HL-60 (cell line): ENCODE data around the gene PACS1.

Experiments used
- POLR2AphosphoS5 ChIP-seq: IDR thresholded peaks from 2 replicates; pipeline ENCODE4 v1.6.1; 2012; ENCODE audit warnings: low read depth
- TF ChIP-seq, protein P1 (sequence below): IDR thresholded peaks from one replicate; pipeline ENCODE4 v1.5.1; 2011; ENCODE audit warnings: low read length, control low read depth, inconsistent platforms; ENCODE audit not compliant: insufficient read depth
- TF ChIP-seq, protein P2 (sequence below): IDR thresholded peaks from 2 replicates; pipeline ENCODE4 v1.6.1; 2012; ENCODE audit warnings: low read depth; ENCODE audit not compliant: insufficient replicate concordance

DNA sequence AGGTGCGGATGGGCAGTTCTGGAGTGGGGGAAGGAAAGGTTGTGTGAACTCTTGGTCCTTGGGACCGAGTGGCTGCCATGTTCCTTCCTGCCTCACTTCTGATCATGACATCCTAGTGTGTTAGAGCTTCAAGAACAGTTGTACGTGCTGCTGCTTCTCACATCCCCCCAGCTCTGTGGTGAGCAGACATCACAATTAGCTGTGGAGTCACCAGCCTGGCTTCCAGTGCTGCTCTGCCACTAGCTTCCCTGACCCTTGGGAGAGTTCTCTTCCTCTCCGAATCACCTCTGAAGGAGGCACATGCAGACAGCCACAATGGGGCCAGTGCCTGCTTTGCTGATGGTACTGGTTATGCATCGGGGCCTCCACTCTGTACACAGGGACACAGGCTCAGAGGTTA, 192.1 kb downstream of the PACS1 start:
- TF ChIP-seq, protein P1, sequence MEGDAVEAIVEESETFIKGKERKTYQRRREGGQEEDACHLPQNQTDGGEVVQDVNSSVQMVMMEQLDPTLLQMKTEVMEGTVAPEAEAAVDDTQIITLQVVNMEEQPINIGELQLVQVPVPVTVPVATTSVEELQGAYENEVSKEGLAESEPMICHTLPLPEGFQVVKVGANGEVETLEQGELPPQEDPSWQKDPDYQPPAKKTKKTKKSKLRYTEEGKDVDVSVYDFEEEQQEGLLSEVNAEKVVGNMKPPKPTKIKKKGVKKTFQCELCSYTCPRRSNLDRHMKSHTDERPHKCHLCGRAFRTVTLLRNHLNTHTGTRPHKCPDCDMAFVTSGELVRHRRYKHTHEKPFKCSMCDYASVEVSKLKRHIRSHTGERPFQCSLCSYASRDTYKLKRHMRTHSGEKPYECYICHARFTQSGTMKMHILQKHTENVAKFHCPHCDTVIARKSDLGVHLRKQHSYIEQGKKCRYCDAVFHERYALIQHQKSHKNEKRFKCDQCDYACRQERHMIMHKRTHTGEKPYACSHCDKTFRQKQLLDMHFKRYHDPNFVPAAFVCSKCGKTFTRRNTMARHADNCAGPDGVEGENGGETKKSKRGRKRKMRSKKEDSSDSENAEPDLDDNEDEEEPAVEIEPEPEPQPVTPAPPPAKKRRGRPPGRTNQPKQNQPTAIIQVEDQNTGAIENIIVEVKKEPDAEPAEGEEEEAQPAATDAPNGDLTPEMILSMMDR, result no peak
- no peak for TF ChIP-seq POLR2AphosphoS5
- TF ChIP-seq, protein P2, sequence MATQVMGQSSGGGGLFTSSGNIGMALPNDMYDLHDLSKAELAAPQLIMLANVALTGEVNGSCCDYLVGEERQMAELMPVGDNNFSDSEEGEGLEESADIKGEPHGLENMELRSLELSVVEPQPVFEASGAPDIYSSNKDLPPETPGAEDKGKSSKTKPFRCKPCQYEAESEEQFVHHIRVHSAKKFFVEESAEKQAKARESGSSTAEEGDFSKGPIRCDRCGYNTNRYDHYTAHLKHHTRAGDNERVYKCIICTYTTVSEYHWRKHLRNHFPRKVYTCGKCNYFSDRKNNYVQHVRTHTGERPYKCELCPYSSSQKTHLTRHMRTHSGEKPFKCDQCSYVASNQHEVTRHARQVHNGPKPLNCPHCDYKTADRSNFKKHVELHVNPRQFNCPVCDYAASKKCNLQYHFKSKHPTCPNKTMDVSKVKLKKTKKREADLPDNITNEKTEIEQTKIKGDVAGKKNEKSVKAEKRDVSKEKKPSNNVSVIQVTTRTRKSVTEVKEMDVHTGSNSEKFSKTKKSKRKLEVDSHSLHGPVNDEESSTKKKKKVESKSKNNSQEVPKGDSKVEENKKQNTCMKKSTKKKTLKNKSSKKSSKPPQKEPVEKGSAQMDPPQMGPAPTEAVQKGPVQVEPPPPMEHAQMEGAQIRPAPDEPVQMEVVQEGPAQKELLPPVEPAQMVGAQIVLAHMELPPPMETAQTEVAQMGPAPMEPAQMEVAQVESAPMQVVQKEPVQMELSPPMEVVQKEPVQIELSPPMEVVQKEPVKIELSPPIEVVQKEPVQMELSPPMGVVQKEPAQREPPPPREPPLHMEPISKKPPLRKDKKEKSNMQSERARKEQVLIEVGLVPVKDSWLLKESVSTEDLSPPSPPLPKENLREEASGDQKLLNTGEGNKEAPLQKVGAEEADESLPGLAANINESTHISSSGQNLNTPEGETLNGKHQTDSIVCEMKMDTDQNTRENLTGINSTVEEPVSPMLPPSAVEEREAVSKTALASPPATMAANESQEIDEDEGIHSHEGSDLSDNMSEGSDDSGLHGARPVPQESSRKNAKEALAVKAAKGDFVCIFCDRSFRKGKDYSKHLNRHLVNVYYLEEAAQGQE, result no peak
